ELR (cell line): ENCODE results near the gene RCCD1.

Experiments
- DNase-seq: peaks from one replicate; pipeline ENCODE4 v3.0.0-alpha.2; 2015; ENCODE audit warnings: low read depth

Gene RCCD1

GRCh38 chr15:90966262-90966661 is 11.6 kb downstream of the RCCD1 start:
- DNase-seq: no peak

- DNase-seq: no peak
Measured at GRCh38 chr15:90967206-90967605, 12.5 kb downstream of the RCCD1 start.

GRCh38 chr15:90968434-90968833 is 13.8 kb downstream of the RCCD1 start:
- no peak for DNase-seq

- DNase-seq: no peak
Measured at GRCh38 chr15:90970274-90970673, 15.6 kb downstream of the RCCD1 start.

- DNase-seq: no peak
Measured at GRCh38 chr15:90972133-90972532, 17.4 kb downstream of the RCCD1 start.

GRCh38 chr15:90974216-90974615 is 19.5 kb downstream of the RCCD1 start:
- DNase-seq: no peak

GRCh38 chr15:90979582-90979981 is 24.9 kb downstream of the RCCD1 start:
- no peak for DNase-seq

GRCh38 chr15:90981681-90982080 is 27.0 kb downstream of the RCCD1 start:
- no peak for DNase-seq

GRCh38 chr15:90982135-90982534 is 27.5 kb downstream of the RCCD1 start:
- peak; percentile 55 for DNase-seq

GRCh38 chr15:90986790-90987507 is 32.3 kb downstream of the RCCD1 start:
- no peak for DNase-seq

- no peak for DNase-seq
Measured at GRCh38 chr15:90987561-90988141, 33.0 kb downstream of the RCCD1 start.

- DNase-seq: no peak
Measured at GRCh38 chr15:90988296-90988695, 33.6 kb downstream of the RCCD1 start.

- no peak for DNase-seq
Measured at GRCh38 chr15:90989040-90989768, 34.5 kb downstream of the RCCD1 start.

- DNase-seq: no peak
Measured at GRCh38 chr15:90990446-90990845, 35.8 kb downstream of the RCCD1 start.

GRCh38 chr15:90991587-90992285 is 37.1 kb downstream of the RCCD1 start:
- no peak for DNase-seq

GRCh38 chr15:90994059-90994416 is 39.4 kb downstream of the RCCD1 start:
- DNase-seq: peak; percentile 17

GRCh38 chr15:90994417-90995311 is 40.0 kb downstream of the RCCD1 start, which contains the start of gene PRC1:
PRC1 (minus strand) TSS chr15:90994535; CDS start chr15:90994417, 118 bp downstream.
- peak; percentile 98 for DNase-seq

GRCh38 chr15:90998737-90999136 is 44.1 kb downstream of the RCCD1 start:
- DNase-seq: no peak

- no peak for DNase-seq
Measured at GRCh38 chr15:91001209-91001608, 46.5 kb downstream of the RCCD1 start.

GRCh38 chr15:91007266-91007665 is 52.6 kb downstream of the RCCD1 start:
- DNase-seq: no peak
